NCI-H146 treated with DMSO at 0.1 percent for 48 hours (cell line): ENCODE measurements around the gene PTPRO.

Experiments
- DNase-seq: peaks from one replicate; lab custom pipeline; 2025; ENCODE audit not compliant: unreplicated experiment; lab: John Stamatoyannopoulos, UW

The PTPRO gene

DNA sequence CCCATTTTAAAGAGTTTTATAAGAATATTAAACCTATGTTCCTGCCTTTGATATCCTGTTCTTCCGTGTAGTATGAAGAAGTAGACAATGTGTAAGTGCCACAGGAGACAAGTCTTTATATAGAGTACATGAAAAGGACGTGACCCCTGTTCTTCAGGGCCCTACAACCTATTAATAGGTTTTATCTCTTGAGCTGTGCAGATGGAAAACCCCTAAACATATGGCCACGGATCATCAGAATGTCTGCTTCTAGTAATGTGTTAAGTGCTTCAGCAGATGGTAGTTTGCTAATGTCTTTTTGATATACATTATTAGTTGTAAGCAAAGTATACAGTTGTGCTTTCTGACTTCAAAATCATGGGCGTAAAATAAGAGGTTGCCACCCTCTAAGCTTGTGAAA, 228.5 kb downstream of the PTPRO start:
- DNase-seq = no peak

DNA sequence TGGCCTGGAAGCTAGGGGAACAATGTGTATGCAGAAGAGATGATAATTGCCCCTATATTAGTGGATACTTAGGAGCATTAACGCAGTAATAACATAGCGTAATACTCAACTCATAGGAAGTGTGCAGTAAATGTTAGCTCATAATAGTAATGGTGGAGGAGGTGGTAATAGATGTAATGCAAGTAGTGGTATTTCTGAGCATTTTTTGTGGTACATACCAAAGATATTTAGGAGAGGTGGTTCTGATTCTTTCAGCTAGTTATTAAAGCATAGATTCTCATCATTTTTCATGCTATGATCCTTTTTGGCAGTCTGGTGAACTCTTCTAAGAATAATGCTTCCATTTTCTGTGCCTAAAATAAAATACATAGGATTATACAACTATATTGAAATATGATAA, 233.1 kb downstream of the PTPRO start:
- DNase-seq = no peak

GRCh38 chr12:15556411-15557102, 234.2 kb downstream of the PTPRO start:
- DNase-seq = no peak

DNA sequence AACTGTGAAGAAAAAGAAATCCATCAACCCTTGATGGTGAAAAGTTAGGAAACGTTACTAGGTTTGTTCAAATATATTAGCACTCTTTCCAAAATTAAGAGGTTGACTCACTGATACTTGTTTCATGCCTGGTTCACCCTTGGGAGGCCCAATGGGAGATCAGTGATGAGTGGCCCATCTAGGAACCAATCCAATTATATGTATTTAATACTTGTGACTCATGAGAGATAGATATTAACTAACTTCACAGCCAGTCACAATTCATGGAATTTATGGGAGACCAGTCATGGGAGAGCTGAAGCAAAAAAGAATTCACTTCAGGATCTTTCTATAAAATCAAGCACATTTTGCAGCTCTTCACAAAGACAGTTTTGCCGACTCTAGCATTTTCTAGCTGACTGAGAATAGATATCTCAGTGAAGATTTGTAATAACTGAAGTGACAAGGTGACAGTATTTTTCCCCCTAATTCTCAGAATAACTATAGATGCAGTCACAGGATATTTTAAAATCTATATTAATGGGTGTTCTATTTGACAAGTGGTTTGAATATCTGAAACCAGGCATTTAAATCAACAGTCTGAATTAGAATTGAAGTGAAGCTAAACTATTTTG, 236.7 kb downstream of the PTPRO start:
- no peak for DNase-seq

DNA sequence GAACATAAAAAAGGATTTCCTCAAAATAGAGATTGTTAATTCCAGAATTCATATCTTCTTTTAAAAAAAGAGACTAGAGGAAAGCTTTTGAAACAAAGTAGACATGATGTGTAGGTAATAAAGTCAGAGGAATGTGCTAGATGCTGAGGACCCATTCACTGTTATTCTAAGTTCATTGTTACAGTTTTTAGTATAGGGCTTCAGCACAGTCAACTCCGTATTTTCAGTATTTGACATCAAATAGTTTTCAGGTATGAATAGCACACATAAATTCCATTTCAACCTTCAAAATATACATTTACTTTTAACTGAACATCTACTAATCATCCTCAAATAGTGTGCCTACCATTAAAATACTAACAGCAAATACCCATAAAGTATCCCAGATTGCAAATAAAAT, 239.1 kb downstream of the PTPRO start:
- no peak for DNase-seq

GRCh38 chr12:15562263-15562662, 240.0 kb downstream of the PTPRO start:
- DNase-seq = no peak

GRCh38 chr12:15563663-15564062, 241.4 kb downstream of the PTPRO start:
- DNase-seq = no peak

DNA sequence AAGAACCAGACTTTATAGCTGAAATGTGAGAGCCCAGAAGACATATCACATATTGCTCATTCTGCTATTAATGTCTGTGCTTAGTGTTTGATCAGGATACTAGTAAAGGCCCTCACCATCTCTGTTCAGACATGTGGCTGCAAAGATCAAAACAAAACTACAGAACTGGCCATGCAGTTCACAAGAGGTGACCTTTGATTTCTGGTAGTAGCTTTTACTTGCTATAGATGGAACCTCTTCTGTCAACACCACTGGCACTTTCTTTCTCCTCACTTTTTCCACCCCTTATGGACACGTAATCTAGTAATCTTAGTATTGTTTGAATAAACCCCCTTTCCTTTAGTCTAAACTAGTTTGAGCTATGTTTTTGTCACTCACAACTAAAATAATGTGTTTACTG, 252.0 kb downstream of the PTPRO start:
- DNase-seq = no peak

DNA sequence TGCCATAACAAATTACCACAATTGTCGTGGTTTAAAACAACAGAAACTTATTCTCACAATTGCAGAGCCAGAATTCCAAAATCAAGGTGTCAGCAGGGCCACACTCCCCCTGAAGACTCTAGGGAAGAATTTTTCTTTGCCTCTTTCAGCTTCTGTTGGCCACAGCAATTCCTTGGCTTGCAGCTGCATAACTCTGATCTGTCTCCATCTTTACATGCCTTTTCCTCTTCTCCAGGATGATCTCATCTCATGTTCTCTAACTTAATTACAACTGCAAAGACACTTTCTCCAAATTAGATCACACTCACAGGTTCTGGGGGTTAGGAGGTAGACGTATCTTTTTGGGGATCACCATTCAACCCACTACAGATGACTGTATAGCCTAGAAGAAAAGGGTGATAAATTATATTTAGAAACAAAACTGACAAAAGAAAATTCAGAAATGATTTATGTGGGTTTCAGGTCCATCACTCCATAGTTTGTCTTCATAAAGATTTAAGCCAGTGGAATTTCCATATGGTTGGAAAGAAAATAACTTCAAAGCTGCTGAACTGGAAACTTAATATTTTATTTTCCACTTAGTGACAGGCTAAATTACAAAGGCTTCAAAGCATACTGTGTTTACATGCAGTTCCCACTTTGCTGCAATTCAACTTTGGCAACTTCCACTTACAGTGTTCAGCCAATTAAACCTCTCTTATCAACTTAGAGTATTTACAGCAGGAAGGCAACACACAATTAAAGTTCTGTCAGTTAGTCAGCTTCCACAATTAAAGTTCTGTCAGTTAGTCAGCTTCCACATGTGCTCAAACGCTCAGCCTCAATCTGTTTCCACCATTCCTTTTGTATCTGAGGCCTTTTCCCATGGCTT, 253.6 kb downstream of the PTPRO start:
- no peak for DNase-seq

DNA sequence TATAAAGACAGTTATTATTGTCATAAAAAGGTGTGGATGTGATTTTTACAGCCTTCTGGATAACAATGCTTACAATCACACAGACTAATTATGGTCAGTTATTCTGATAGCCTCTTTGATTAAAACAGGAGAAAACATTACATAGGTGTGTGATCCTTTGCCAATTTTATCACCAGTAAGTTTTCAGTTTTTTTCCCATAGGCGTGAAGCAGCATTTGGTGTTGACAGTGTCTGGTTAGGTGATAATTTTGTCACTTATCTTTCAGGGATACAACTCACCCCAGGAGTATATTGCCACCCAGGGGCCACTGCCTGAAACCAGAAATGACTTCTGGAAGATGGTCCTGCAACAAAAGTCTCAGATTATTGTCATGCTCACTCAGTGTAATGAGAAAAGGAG, 258.1 kb downstream of the PTPRO start:
- peak; percentile 34 for DNase-seq

DNA sequence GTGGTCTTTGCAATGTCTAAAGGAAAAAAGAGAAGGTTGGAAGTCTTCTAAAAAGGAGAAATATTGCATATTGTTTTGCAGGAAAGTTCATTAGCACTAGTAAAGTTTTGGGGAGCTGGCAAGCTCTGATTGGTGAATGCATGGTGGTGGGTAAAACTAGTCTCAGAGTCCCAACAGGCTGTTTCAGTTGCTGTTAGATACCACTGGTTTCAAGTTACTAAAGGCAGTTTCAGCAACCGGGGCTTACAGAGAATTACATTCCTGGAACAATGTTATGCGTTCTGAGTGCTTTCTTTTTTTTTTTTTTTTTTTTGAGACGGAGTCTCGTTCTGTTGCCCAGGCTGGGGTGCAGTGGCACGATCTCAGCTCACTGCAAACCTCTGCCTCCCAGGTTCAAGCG, 258.7 kb downstream of the PTPRO start:
- no peak for DNase-seq

GRCh38 chr12:15583804-15584203, 261.5 kb downstream of the PTPRO start:
- DNase-seq = no peak

- DNase-seq = peak; percentile 26
These were observed 262.2 kb downstream of the PTPRO start for GRCh38 chr12:15584366-15585041.

- DNase-seq = no peak
These were observed 267.2 kb downstream of the PTPRO start for GRCh38 chr12:15589328-15590032.

GRCh38 chr12:15590180-15590826, 268.0 kb downstream of the PTPRO start:
- peak; percentile 61 for DNase-seq

DNA sequence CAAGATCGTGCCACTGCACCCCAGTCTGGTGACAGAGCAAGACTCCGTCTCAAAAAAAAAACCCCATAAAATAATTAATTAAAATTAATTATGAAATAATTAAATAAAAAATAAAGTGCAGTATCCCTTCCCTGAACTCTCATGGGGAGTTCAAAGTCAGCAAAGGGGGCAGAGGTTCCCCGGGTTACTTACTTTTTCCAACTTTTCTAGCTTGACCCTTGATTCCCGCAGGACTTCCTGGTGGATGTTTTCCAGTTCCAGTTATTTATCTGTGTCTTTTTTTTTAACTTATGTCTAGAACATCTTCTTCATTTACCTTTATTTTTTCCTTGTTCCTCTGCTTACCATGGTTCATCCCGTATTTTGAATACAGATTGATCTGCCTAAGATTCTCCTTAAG, 269.5 kb downstream of the PTPRO start:
- DNase-seq = no peak

- DNase-seq = peak; percentile 57
These were observed 270.6 kb downstream of the PTPRO start for GRCh38 chr12:15592934-15593333.

DNA sequence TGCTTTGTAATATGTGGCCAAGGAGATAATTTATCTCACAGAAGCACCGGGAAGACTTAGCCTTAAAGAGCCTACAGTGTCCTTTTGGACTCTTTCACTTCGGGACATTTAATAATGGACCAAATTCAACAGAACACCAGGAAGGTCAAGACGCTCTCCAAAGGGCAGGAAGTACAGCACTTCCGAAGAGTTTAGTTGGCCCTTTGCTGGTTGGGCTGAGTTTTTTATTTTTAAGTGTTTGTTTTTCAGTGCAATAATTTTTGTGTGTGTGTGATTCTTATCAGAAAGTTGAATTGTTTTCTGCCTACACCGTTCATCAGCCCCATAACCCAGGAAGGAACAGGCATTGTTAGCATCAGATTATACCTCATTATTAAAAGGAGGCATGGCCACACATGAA, 273.9 kb downstream of the PTPRO start:
- no peak for DNase-seq

DNA sequence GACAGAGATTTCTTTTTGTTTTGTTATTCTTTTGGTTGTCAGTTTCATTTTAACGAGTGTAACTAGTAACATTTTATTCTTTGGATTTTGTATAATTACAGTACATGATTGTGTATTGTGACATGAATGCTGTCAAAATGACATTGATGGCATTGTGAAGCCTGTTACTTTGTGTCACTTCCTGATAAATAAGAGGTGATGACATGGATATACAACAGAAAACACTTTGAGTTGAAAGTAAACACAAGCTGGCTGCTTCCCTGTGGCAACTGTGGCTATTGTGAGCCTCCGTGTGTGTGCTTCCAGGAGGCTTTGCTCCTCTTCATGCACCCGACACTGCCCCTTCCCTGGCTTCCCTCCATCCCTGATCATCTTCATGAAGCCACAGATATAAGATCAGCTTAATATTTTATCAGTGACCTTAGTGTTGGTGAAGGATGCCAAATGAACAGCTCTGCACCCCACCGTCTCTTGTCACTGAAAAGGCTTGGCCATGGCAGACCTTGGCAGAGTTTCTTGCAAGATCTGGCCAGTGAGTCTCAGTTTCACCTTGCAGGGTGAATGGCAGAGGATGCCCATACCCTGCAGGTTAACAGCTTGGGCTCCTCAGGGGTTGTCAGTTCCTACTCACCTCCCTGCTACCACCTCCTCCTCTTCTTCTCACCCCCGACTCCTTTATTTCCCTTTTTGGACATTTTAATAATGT, 275.0 kb downstream of the PTPRO start:
- DNase-seq = no peak
